ENCODE measurements around the gene ZMYND8. TPM values are rescaled to one million over a fixed set of nuclear protein-coding genes. Genes with fewer than 3 reads are reported as not detected.

Gene ZMYND8
- total RNA-seq, 4 donors from 2014 or later: 48.5 to 169 (median 54.1) TPM

DNA sequence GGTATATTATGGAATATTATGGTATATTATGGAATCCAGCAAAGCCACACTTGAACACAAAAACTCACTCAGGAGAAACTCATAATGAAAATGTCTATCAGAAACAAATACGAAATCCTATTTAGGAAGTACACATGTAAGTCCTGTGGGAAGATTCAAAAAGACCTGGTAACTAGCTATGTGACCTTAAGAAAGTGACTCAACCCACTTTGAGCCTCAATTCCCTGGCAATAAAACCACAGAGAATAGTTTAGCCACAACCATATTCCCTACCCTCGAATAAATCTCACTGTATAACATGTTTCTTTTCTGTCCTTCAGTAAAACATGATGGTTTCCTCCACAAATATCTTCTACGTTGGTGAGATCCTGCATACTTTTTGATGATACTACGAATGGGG is 56.4 kb downstream of the ZMYND8 start:
- DNase-seq (ENCODE audit: low spot score in 2 of 2): no peak
- TF ChIP-seq POLR2A (IDR thresholded peaks at IDR 0.05) (no peak), EP300 (IDR thresholded peaks at IDR 0.05) (no peak), POLR2AphosphoS5 (IDR thresholded peaks at IDR 0.05) (no peak)
- TF ChIP-seq, protein P1, sequence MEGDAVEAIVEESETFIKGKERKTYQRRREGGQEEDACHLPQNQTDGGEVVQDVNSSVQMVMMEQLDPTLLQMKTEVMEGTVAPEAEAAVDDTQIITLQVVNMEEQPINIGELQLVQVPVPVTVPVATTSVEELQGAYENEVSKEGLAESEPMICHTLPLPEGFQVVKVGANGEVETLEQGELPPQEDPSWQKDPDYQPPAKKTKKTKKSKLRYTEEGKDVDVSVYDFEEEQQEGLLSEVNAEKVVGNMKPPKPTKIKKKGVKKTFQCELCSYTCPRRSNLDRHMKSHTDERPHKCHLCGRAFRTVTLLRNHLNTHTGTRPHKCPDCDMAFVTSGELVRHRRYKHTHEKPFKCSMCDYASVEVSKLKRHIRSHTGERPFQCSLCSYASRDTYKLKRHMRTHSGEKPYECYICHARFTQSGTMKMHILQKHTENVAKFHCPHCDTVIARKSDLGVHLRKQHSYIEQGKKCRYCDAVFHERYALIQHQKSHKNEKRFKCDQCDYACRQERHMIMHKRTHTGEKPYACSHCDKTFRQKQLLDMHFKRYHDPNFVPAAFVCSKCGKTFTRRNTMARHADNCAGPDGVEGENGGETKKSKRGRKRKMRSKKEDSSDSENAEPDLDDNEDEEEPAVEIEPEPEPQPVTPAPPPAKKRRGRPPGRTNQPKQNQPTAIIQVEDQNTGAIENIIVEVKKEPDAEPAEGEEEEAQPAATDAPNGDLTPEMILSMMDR (IDR thresholded peaks at IDR 0.05): no peak
- 92% methylated on average over 4 of the region's 4 CpGs for WGBS
- peaks cover 18% of the 10 kb centered on the region for H3K4me1 ChIP-seq
- no peaks in the 10 kb centered on the region for H3K9me3 ChIP-seq
- H3K27me3 ChIP-seq: no peaks in the 10 kb centered on the region
- H3K27ac ChIP-seq: no peak overlapping the region
- no peak overlapping the region for H3K4me3 ChIP-seq
- peaks cover 38% of the 10 kb centered on the region for H3K36me3 ChIP-seq

DNA sequence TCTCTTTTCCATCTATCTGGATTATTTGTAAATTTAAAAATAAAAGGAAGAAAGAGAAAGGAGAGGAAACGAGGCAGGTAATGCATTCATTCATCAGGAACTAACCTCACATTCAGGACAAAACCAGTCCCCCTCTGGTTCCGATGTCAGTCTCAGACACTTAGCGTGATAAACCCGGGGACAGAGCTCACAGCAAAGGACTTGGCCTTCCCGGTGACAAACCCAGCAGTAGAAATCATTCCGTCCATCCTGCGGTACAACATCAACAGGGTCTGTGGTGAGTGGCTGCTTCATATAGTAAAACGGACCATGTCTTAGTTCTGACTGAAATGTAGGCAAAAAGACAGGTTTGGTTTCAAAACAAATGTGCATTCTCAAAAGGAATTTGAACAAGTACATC is 57.9 kb downstream of the ZMYND8 start:
- DNase-seq (ENCODE audit: low spot score in 2 of 2): no peak
- TF ChIP-seq POLR2A (IDR thresholded peaks at IDR 0.05): no peak
- TF ChIP-seq EP300 (IDR thresholded peaks at IDR 0.05): no peak
- TF ChIP-seq POLR2AphosphoS5 (IDR thresholded peaks at IDR 0.05): no peak
- TF ChIP-seq, protein P1 (IDR thresholded peaks at IDR 0.05): no peak
- Histone ChIP-seq H3K27me3 (no peaks in the 10 kb centered on the region), H3K9me3 (no peaks in the 10 kb centered on the region), H3K36me3 (peaks cover 49% of the 10 kb centered on the region), H3K27ac (no peak overlapping the region), H3K4me1 (peaks cover 4% of the 10 kb centered on the region), H3K4me3 (no peak overlapping the region)
- WGBS: 95% methylated on average over 8 of the region's 8 CpGs

DNA sequence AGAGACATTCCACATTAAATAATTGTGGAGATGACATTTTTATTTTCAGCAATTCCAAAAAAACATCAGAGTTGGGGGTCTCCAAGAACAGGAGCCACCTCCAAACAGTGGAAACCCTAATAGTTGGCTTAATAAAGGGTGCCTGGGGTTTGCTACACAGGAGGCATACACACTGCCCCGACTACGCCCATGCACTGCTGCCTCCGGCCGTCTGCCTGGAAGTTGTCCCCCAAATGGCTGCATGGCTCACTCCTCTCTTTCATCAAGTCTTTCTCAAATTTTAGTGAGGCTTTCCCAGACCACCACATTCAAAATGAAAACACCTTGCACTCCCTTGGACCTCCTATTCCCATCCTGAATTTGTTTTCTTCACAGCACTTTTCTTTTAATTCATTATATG is 58.8 kb downstream of the ZMYND8 start:
- Histone ChIP-seq H3K27me3 (no peaks in the 10 kb centered on the region), H3K27ac (no peak overlapping the region), H3K36me3 (peaks cover 54% of the 10 kb centered on the region), H3K4me1 (no peaks in the 10 kb centered on the region), H3K9me3 (no peaks in the 10 kb centered on the region), H3K4me3 (no peak overlapping the region)
- no peak for DNase-seq (ENCODE audit: low spot score in 2 of 2)
- TF ChIP-seq POLR2A (IDR thresholded peaks at IDR 0.05) (no peak), EP300 (IDR thresholded peaks at IDR 0.05) (no peak)
- WGBS: 94% methylated on average over 4 of the region's 4 CpGs

DNA sequence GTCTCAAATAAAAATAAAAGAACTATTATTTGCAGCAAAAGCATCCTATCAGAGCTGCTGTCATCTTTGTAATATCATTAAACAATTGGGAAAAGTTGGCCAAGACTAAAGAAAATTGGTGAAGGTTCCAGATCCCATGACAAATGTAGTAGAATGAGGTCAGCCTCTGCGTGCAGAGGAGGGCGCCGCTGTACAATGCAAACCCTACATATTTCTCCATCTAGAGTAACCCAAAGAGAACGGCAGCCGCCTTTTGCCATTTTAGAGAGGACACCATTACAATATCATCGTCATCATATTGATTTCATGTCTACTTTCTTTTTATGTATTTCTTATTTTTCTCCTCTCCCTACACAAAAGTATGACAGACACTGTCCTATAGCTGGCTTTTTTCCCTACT is 59.5 kb downstream of the ZMYND8 start:
- H3K4me3 ChIP-seq: no peak overlapping the region
- H3K36me3 ChIP-seq: peaks cover 60% of the 10 kb centered on the region
- no peaks in the 10 kb centered on the region for H3K9me3 ChIP-seq
- DNase-seq (ENCODE audit: low spot score in 2 of 2): peak in 1 of 2 donors; percentile 20
- H3K27me3 ChIP-seq: no peaks in the 10 kb centered on the region
- TF ChIP-seq POLR2AphosphoS5 (IDR thresholded peaks at IDR 0.05): no peak
- TF ChIP-seq, protein P1 (IDR thresholded peaks at IDR 0.05): no peak
- TF ChIP-seq EP300 (IDR thresholded peaks at IDR 0.05): no peak
- TF ChIP-seq POLR2A (IDR thresholded peaks at IDR 0.05): no peak
- H3K27ac ChIP-seq: no peak overlapping the region
- H3K4me1 ChIP-seq: no peaks in the 10 kb centered on the region
- WGBS: 82% methylated on average over 6 of the region's 6 CpGs

DNA sequence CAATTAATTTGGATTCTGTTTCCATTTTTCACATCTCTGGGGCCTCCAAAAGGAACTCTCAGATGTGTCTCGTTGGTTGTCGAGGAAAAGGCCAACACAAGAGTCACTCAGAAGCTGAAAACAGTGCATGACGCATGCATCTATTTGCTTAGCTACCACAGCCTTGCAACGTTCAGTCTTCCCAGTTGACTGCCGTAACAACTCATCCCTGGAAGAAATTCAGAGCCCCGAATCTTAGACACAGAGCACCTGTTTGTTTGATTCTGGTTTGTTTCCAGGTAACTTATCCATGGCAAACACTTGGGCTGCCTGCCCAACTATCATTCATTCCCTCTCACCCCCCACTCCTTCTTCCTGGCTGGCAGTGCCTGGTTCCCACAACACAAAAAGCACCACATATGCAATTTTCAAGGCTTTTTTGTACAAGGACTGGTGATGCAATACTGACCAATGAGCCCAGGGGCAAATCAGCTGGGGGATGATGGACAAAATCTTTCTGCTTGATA is 60.5 kb downstream of the ZMYND8 start:
- no peaks in the 10 kb centered on the region for H3K9me3 ChIP-seq

More for the DNA sequence above, 60.5 kb downstream of the ZMYND8 start:
- Histone ChIP-seq H3K4me3 (no peak overlapping the region), H3K27ac (no peak overlapping the region), H3K27me3 (no peaks in the 10 kb centered on the region), H3K4me1 (no peaks in the 10 kb centered on the region), H3K36me3 (peaks cover 69% of the 10 kb centered on the region)
- 81% methylated on average over 6 of the region's 6 CpGs for WGBS
- TF ChIP-seq EP300 (IDR thresholded peaks at IDR 0.05): no peak
- TF ChIP-seq POLR2AphosphoS5 (IDR thresholded peaks at IDR 0.05): no peak
- TF ChIP-seq, protein P1 (IDR thresholded peaks at IDR 0.05): no peak
- no peak for TF ChIP-seq POLR2A (IDR thresholded peaks at IDR 0.05)
- no peak for DNase-seq (ENCODE audit: low spot score in 2 of 2)
